IMR-90 (cell line): ENCODE measurements around the gene PCSK6.

Experiments used
- BHLHE40 ChIP-seq: fragments of 150-350 bp; IDR thresholded peaks from 2 replicates; pipeline ENCODE4 v1.6.1; 2016; ENCODE audit warnings: mild to moderate bottlenecking, low read depth, low read length
- CHD1 ChIP-seq: IDR thresholded peaks from 2 replicates; pipeline ENCODE4 v1.6.1; 2012; ENCODE audit warnings: low read depth, low read length, improper control_type of control experiment
- CTCF ChIP-seq: conservative IDR thresholded peaks from 2 replicates; pipeline ENCODE4 v1.5.1; 2012; ENCODE audit warnings: mild to moderate bottlenecking, low read depth, low read length, improper control_type of control experiment
- FOS ChIP-seq: fragments of 150-350 bp; IDR thresholded peaks from 2 replicates; pipeline ENCODE4 v1.6.1; 2016; ENCODE audit warnings: low read depth, low read length
- MAFK ChIP-seq: IDR thresholded peaks from 2 replicates; pipeline ENCODE4 v1.6.1; 2012; ENCODE audit warnings: low read depth, low read length, improper control_type of control experiment
- MAZ ChIP-seq: IDR thresholded peaks from 2 replicates; pipeline ENCODE4 v1.6.1; 2012; ENCODE audit warnings: low read depth, mild to moderate bottlenecking, low read length, improper control_type of control experiment, moderate library complexity, borderline replicate concordance
- MXI1 ChIP-seq: IDR thresholded peaks from 2 replicates; pipeline ENCODE4 v1.6.1; 2012; ENCODE audit warnings: low read depth, mild to moderate bottlenecking, low read length, moderate library complexity, borderline replicate concordance
- NFE2L2 ChIP-seq: fragments of 150-350 bp; IDR thresholded peaks from 2 replicates; pipeline ENCODE4 v1.6.1; 2016; ENCODE audit warnings: low read depth, mild to moderate bottlenecking, low read length
- POLR2A ChIP-seq: IDR thresholded peaks from 2 replicates; pipeline ENCODE4 v1.6.1; 2012; ENCODE audit warnings: mild to moderate bottlenecking, low read depth, low read length
- RAD21 ChIP-seq: IDR thresholded peaks from 2 replicates; pipeline ENCODE4 v1.6.1; 2012; ENCODE audit warnings: low read length, improper control_type of control experiment
- RCOR1 ChIP-seq: IDR thresholded peaks from 2 replicates; pipeline ENCODE4 v1.6.1; 2012; ENCODE audit warnings: mild to moderate bottlenecking, low read length, improper control_type of control experiment; ENCODE audit not compliant: insufficient replicate concordance
- RFX5 ChIP-seq: IDR thresholded peaks from 2 replicates; pipeline ENCODE4 v1.8.0; 2012; ENCODE audit warnings: low read depth, mild to moderate bottlenecking, low read length, moderate library complexity
- TF ChIP-seq, protein P1 (sequence below): fragments of 150-350 bp; IDR thresholded peaks from 2 replicates; pipeline ENCODE4 v1.6.1; 2017; ENCODE audit warnings: mild to moderate bottlenecking, antibody characterized with exemption, low read length, low read depth

- TF ChIP-seq CTCF (no peak), POLR2A (no peak), RFX5 (no peak), CHD1 (no peak), RCOR1 (no peak), RAD21 (no peak), MXI1 (no peak), MAZ (no peak), FOS (no peak), MAFK (no peak), NFE2L2 (no peak), BHLHE40 (no peak)
- TF ChIP-seq, protein P1, sequence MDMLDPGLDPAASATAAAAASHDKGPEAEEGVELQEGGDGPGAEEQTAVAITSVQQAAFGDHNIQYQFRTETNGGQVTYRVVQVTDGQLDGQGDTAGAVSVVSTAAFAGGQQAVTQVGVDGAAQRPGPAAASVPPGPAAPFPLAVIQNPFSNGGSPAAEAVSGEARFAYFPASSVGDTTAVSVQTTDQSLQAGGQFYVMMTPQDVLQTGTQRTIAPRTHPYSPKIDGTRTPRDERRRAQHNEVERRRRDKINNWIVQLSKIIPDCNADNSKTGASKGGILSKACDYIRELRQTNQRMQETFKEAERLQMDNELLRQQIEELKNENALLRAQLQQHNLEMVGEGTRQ = no peak
These were observed 60.7 kb downstream of the PCSK6 start for GRCh38 chr15:101428758-101429157.
